HG03521 (cell line): ENCODE measurements around the gene MUL1.

Source experiments
- ATAC-seq: cut with Tn5 transposase; IDR thresholded peaks from one replicate; pipeline ENCODE4 v1.9.1; 2021; ENCODE audit warnings: mild to moderate bottlenecking, moderate library complexity; ENCODE audit not compliant: unreplicated experiment

Gene MUL1

DNA sequence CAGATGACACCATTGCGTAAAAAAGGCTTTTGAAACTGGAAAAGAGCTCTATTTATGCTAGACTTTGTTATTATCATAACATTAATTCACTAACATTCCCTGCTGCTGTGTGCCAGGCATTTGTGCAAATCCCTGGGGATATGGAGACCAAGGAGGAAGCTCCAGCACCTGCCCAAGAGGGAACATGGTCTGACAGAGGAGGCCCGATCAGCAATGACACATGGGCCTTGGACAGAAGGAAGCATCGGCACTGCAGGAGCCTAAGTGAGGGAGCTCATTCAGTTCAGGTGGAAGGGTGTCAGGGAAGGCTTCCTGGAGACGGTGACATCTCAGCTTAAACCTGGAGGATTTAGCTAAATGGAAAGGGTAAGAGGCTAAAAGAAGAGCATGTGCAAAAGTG lies 35.8 kb downstream of the MUL1 start:
- ATAC-seq = no peak

DNA sequence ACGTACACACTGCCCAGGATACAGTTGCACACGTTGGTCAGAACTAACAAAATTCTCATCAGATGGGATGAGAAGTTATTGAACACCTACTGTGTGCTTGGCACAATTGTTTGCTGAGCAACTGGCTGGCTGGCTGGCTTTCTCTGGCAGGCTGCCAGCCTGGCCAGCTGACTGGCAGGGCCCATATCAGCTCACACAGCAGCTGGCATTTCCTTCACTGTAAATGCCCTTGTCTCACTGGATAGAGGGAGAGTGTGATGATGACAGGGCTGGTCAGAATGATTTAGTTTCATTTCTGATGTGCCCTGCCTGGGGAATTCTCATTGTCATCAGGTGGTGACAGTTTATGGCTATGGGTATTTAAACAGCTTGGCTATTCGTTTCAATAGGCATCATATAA lies 37.8 kb downstream of the MUL1 start:
- ATAC-seq = no peak

- no peak for ATAC-seq
Measured at GRCh38 chr1:20469406-20470076, 38.4 kb downstream of the MUL1 start.

DNA sequence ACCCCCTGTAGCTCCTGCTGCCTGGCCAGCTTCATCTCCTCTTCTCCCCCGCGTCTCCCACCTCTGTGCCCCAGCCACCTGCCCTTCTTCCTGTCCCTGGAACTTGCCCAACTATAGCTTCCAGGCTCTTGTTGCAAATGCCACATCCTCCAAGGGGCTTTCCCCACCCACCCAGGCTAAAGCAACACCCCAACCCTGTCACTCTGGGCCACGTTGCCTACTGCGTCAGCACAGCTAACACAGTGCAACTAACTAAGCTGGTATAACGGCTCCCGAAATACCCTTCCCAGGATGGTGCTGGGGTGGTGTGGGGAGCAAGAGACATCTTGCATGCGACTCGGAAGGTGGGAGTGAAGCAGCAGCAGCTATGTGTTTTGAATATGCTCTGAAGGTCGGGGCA lies 41.7 kb downstream of the MUL1 start:
- no peak for ATAC-seq

DNA sequence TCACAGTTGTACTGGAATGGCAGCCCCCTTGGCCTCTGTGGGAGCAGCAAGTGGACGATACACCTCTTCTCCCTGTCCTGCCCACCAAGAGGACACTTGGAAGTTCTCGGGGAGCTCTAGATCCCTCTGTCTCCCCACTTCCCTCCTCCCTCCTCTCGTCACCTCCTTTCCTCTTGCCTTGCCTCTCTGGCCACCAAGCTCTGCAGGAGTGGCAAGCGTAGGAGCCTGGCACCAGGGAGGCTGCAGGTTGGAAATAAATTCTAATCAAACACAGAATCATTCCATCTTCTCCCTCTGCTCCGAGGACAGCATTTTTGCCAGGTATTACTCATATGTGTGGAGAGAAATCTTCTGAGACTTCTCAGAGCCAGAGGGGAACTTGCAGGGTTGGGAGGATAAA lies 42.8 kb downstream of the MUL1 start:
- no peak for ATAC-seq

DNA sequence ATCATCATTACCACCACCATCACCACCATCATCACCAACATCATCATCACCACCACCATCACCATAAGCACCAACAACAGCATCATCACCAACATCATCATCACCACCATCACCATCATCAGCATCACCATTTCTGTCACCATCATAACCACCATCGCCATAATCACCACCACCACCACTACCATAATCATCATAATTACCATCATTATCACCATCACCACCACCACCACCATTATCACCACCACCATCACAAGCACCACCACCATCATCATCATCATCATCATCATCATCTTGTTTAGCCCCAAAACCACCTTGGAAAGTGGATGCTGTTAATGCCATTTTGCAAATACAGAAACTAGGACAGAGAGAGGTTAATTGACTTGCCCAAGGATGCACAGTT lies 44.4 kb downstream of the MUL1 start:
- no peak for ATAC-seq

- ATAC-seq = no peak
Measured at GRCh38 chr1:20462397-20462796, 45.6 kb downstream of the MUL1 start.

DNA sequence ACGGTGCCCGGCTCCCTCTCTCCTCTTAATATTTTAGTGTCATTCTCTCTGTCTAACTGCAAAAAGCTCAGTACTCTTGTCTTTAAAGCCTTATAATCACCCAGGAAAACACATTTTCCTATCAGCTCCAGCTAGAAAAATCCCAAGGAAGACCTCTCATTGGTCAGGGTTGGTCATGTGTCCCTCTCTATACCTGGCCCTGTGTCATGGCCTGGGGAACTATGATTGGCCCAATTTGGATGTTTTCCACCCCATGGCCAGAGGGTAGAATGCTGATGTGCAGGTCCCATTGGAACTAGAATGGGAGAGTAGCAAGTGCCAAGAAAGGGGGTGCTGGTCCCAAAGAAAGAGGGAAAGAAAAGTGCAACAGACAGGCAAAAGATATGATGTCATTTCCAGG lies 49.2 kb downstream of the MUL1 start:
- ATAC-seq = no peak

- no peak for ATAC-seq
Measured at GRCh38 chr1:20454004-20454403, 53.9 kb downstream of the MUL1 start.

DNA sequence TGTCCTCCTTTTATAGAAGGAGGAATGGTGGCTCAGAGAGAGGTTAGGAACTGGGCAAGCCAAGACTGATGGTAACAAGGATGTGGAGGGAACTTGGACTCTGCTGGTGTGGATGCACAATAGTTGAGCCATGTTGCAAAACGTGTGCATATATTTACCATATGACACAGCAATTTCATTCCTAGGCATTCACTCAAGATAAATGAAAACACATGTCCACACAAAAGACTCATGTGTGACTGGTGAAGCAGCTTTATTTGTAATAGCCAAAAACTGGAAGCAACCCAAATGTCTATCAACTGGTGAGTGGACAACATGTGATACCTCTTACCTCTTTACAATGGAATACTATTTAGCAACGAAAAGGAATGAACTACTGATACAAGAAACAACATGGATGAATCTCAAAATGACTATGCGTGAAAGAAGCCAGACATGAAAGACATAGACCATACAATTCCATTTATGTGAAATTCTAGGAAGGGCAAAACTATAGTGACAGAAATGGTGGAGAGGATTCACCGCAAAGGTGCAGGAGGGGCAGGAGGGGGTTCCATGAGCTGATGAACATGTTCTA lies 58.1 kb downstream of the MUL1 start:
- no peak for ATAC-seq
